Measurements from ENCODE around the gene FBXW9. TPM values are rescaled to one million over a fixed set of nuclear protein-coding genes. Genes with fewer than 3 reads are reported as not detected.

Gene FBXW9
- total RNA-seq, 3 donors from 2014 or later = 6.0 to 8.9 (median 7.8) TPM

DNA sequence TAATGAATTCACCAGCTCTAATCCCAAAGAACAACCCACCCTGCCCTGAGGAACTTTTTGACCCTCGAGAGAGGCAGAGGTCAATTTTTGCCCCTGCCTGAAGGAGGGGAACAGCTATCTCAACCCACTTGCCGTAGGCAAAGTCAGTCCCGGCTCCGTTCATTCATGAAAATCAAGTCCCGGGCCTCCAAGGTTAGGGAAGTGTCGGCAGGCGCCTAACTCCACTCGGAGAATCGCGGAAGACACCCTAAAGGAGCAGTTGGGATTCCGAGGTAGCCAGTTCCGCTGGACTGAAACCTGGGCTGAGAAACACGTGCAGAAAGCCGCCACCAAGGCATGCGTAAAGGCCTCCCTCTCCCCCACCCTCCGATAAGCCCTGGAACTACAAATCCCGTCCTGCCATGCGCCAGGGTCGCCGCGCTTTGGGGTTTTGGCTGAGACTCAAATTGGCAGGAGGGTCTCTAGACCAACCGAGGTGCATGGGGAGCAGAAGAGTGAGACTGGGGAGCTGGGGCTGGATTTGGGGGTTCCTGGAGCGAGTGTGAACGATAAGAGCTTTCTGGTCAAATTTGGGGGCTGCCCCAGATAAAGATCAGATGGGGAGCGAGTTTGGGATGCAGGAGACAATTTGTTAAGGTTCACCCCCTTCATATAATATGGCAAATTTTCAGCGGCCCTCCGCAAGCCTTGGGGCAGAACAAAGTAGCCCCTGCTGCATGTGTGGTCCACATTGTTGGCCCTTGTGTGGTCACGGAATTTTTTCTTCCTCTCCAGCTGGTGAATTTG, 27.4 kb upstream of the FBXW9 start, which contains the start of gene TNPO2:
Gene TNPO2 (minus strand): TSS at position 292 of the 786 bp plus-strand sequence. CDS start 2,955 bp downstream, outside the sequence.
- DNase-seq = peak; percentile 73 to 75 (median 73)
- intact Hi-C loops (cut with DNase I, micrococcal nuclease) = no loop called here
- Histone ChIP-seq H3K4me3 (no peak within 1 kb of the TSS), H3K9me3 (no peaks in the 10 kb centered on the region), H3K4me1 (ENCODE audit: low read depth) (peaks cover 21% of the 10 kb centered on the region), H3K36me3 (ENCODE audit: low read depth) (no peaks in the 10 kb centered on the region)
- ATAC-seq = peak; percentile 57
- no peak for TF ChIP-seq CTCF (IDR thresholded peaks at IDR 0.05)

GRCh38 chr19:12723381-12723640, 26.9 kb upstream of the FBXW9 start:
- TF ChIP-seq CTCF (IDR thresholded peaks at IDR 0.05) = no peak
- Histone ChIP-seq H3K36me3 (ENCODE audit: low read depth) (no peaks in the 10 kb centered on the region), H3K4me3 (no peak overlapping the region), H3K4me1 (ENCODE audit: low read depth) (peaks cover 21% of the 10 kb centered on the region), H3K9me3 (no peaks in the 10 kb centered on the region)
- DNase-seq (no peak), ATAC-seq (no peak)
- intact Hi-C loops (cut with DNase I, micrococcal nuclease) = no loop called here

GRCh38 chr19:12722566-12723380, 26.3 kb upstream of the FBXW9 start:
- intact Hi-C loops (cut with DNase I, micrococcal nuclease) = no loop called here
- no peak for TF ChIP-seq CTCF (IDR thresholded peaks at IDR 0.05)
- Histone ChIP-seq H3K4me1 (ENCODE audit: low read depth) (peaks cover 21% of the 10 kb centered on the region), H3K9me3 (no peaks in the 10 kb centered on the region), H3K4me3 (peak overlapping the region; percentile 63), H3K36me3 (ENCODE audit: low read depth) (no peaks in the 10 kb centered on the region)
- ATAC-seq (peak; percentile 94), DNase-seq (peak; percentile 92 to 98 (median 98))

GRCh38 chr19:12721656-12722565, 25.5 kb upstream of the FBXW9 start:
- intact Hi-C loops (cut with DNase I, micrococcal nuclease) = no loop called here

More at GRCh38 chr19:12721656-12722565, 25.5 kb upstream of the FBXW9 start:
- Histone ChIP-seq H3K4me1 (ENCODE audit: low read depth) (peaks cover 21% of the 10 kb centered on the region), H3K9me3 (no peaks in the 10 kb centered on the region), H3K36me3 (ENCODE audit: low read depth) (no peaks in the 10 kb centered on the region), H3K4me3 (peak overlapping the region; percentile 63)
- DNase-seq (peak; percentile 64 to 84 (median 75)), ATAC-seq (peak; percentile 59)
- TF ChIP-seq CTCF (IDR thresholded peaks at IDR 0.05) = no peak

All from mucosa of descending colon (tissue), 3 donors.